ENCODE results near the gene MSL2. TPM values are rescaled to one million over a fixed set of nuclear protein-coding genes. Genes with fewer than 3 reads are reported as not detected.
"Not testable (repeated sequence)": the region's sequence is repeated elsewhere in the genome, so short reads cannot be mapped to it uniquely, and the experiment has no call there.

Gene MSL2
- total RNA-seq, 1 donor from 2014 or later: 30.2 TPM

- Histone ChIP-seq H3K4me3 (peak overlapping the region; percentile 93), H3K9me3 (no peaks in the 10 kb centered on the region), H3K27ac (peak overlapping the region; percentile 100), H3K36me3 (no peaks in the 10 kb centered on the region), H3K27me3 (no peaks in the 10 kb centered on the region), H3K4me1 (peaks cover 37% of the 10 kb centered on the region)
- ATAC-seq (no peak), DNase-seq (peak; percentile 74)
- no peak for TF ChIP-seq CTCF (IDR thresholded peaks at IDR 0.05)
- intact Hi-C loops (cut with DNase I): no loop called here
Measured at GRCh38 chr3:136194409-136195257, 1.5 kb downstream of the MSL2 start.

GRCh38 chr3:136193278-136194054 is 2.7 kb downstream of the MSL2 start:
- no peak for ATAC-seq
- peak overlapping the region; percentile 43 for H3K27ac ChIP-seq
- no peak for DNase-seq
- H3K27me3 ChIP-seq: no peaks in the 10 kb centered on the region
- no peak for TF ChIP-seq CTCF (IDR thresholded peaks at IDR 0.05)
- intact Hi-C loops (cut with DNase I): no loop called here
- no peaks in the 10 kb centered on the region for H3K9me3 ChIP-seq
- peak overlapping the region; percentile 93 for H3K4me3 ChIP-seq
- peaks cover 39% of the 10 kb centered on the region for H3K4me1 ChIP-seq
- no peaks in the 10 kb centered on the region for H3K36me3 ChIP-seq

GRCh38 chr3:136192831-136193230 is 3.3 kb downstream of the MSL2 start:
- peaks cover 41% of the 10 kb centered on the region for H3K4me1 ChIP-seq
- TF ChIP-seq CTCF (IDR thresholded peaks at IDR 0.05): no peak
- no peak for DNase-seq
- ATAC-seq: no peak
- H3K27me3 ChIP-seq: no peaks in the 10 kb centered on the region
- H3K4me3 ChIP-seq: peak overlapping the region; percentile 93
- H3K27ac ChIP-seq: peak overlapping the region; percentile 43
- H3K9me3 ChIP-seq: no peaks in the 10 kb centered on the region
- intact Hi-C loops (cut with DNase I): no loop called here
- H3K36me3 ChIP-seq: no peaks in the 10 kb centered on the region

- H3K27me3 ChIP-seq; DNase-seq; intact Hi-C loops (cut with DNase I); ATAC-seq; H3K36me3 ChIP-seq; H3K9me3 ChIP-seq: not testable (repeated sequence)
- Histone ChIP-seq H3K27ac (peak overlapping the region; percentile 42), H3K4me3 (peak overlapping the region; percentile 93), H3K4me1 (peaks cover 41% of the 10 kb centered on the region)
Measured at GRCh38 chr3:136192195-136192594, 3.9 kb downstream of the MSL2 start.

GRCh38 chr3:136189859-136190617 is 6.1 kb downstream of the MSL2 start:
- DNase-seq (no peak), ATAC-seq (no peak)
- H3K4me3 ChIP-seq: no peak overlapping the region
- intact Hi-C loops (cut with DNase I): no loop called here
- no peaks in the 10 kb centered on the region for H3K9me3 ChIP-seq
- TF ChIP-seq CTCF (IDR thresholded peaks at IDR 0.05): no peak
- H3K36me3 ChIP-seq: no peaks in the 10 kb centered on the region
- H3K27me3 ChIP-seq: no peaks in the 10 kb centered on the region
- peaks cover 59% of the 10 kb centered on the region for H3K4me1 ChIP-seq
- no peak overlapping the region for H3K27ac ChIP-seq

All from upper lobe of right lung (tissue), 1 donor.